Spleen (tissue), 7 donors: Measurements from ENCODE around the gene GPR158.

ENCODE experiments used
- CTCF ChIP-seq, 11 experiments: fragments of 200-600 bp in 7 of 11; fragments of 450-650 bp in 4 of 11; sonication (generic) in 4 of 11; IDR thresholded peaks in 8 of 11; conservative IDR thresholded peaks in 3 of 11; 1 replicate in 7 of 11; 2 replicates in 4 of 11; pipeline versions ENCODE4 v1.4.0 to v1.8.0; 2016 to 2021; ENCODE audit warnings: antibody characterized with exemption in 11 of 11, inconsistent platforms in 4 of 11, mild to moderate bottlenecking in 1 of 11
- POLR2A ChIP-seq, 3 donors: fragments of 450-650 bp; IDR thresholded peaks; one replicate each; pipeline ENCODE4 v1.5.1; 2017; ENCODE audit warnings: antibody characterized with exemption in 3 of 3, mild to moderate bottlenecking in 1 of 3
- POLR2AphosphoS5 ChIP-seq, 3 donors: sonication (generic); formaldehyde crosslinking; IDR thresholded peaks; one replicate each; pipeline ENCODE4 v1.5.1; 2017; ENCODE audit warnings: antibody characterized with exemption in 3 of 3
- donor health status: DM: no; HTN: no; CAD: no; lungs with moderate emphysema.
- donor health status: DM: no; HTN: no; CAD: no.
- donor health status: DM: no; HTN: no; CAD: no.

DNA sequence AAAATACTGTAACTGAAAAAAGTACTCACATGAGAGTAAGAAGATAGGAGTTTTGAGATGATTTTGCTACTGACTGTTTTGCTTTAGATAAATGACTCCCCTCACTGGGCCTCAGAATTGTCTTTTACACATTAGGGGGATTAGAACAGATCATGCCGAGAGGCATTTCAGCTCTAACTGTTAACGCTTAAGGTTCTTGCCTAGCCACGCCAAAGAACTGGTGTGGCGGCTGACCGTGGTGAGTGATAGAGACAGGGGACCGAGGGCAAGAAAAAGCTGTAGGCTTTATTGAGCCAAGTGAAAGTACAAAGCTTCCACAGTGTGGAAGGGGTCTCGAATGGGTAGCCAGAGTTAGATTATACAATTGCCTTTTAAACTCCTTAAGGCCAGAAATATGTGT is 390.8 kb downstream of the GPR158 start:
- TF ChIP-seq CTCF (IDR thresholded peaks at IDR 0.05 in 8 of 11, conservative IDR thresholded peaks at IDR 0.05 in 3 of 11) (no peak), POLR2A (IDR thresholded peaks at IDR 0.05) (no peak), POLR2AphosphoS5 (IDR thresholded peaks at IDR 0.05) (no peak)
